GM12891 (cell line): Measurements from ENCODE around the gene TSHZ2.

Experiments used
- DNase-seq: peaks from one replicate; pipeline ENCODE4 v3.0.0; 2011; ENCODE audit warnings: low spot score; ENCODE audit not compliant: insufficient read length
- FAIRE-seq: peaks from 2 replicates; lab custom pipeline; 2011; peaks lifted over from hg19 to GRCh38; lab: Jason Lieb, UNC
- PAX5 ChIP-seq: IDR thresholded peaks from 2 replicates; pipeline ENCODE4 v1.6.1; 2011; ENCODE audit warnings: low read length, moderate library complexity, mild to moderate bottlenecking; ENCODE audit not compliant: insufficient read depth, severe bottlenecking
- POLR2A ChIP-seq: IDR thresholded peaks from 2 replicates; pipeline ENCODE4 v1.6.1; 2011; ENCODE audit warnings: low read depth, low read length, control low read depth
- POLR2AphosphoS5 ChIP-seq: IDR thresholded peaks from 2 replicates; pipeline ENCODE4 v1.6.1; 2011; ENCODE audit warnings: low read depth, low read length, control low read depth
- POU2F2 ChIP-seq: IDR thresholded peaks from 2 replicates; pipeline ENCODE4 v1.6.1; 2011; ENCODE audit warnings: low read depth, mild to moderate bottlenecking, control low read depth, low read length, moderate library complexity
- SPI1 ChIP-seq: IDR thresholded peaks from 2 replicates; pipeline ENCODE4 v1.6.1; 2011; ENCODE audit warnings: low read depth, low read length, control low read depth
- TAF1 ChIP-seq: IDR thresholded peaks from 2 replicates; pipeline ENCODE4 v1.6.1; 2011; ENCODE audit warnings: low read depth, low read length, control low read depth

TSHZ2 gene

GRCh38 chr20:53291548-53291947 is 319.4 kb downstream of the TSHZ2 start:
- FAIRE-seq (no peak), DNase-seq (no peak)
- TF ChIP-seq SPI1 (no peak), PAX5 (no peak), POLR2AphosphoS5 (no peak), POLR2A (no peak), TAF1 (no peak), POU2F2 (no peak)

DNA sequence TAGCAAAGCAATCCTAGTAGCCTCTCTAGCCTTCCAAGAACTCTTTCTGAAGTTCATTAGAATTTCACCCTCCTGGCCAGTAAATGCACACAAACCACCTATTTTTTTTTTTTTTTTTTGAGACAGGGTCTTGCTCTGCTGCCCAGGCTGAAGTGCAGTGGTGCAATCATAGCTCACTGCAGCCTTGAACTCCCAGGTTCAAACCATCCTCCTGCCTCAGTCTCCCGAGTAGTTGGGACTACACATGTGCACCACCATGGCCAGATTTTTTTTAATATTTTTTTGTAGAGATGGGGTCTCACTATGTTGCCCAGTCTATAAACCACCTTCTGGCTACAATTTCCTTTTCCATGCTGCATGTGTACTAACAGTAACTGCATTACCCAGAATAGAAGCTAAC is 320.2 kb downstream of the TSHZ2 start:
- DNase-seq (no peak), FAIRE-seq (no peak)
- no peak for TF ChIP-seq PAX5
- TF ChIP-seq SPI1 = no peak
- no peak for TF ChIP-seq POLR2A
- no peak for TF ChIP-seq POU2F2
- TF ChIP-seq TAF1 = no peak
- no peak for TF ChIP-seq POLR2AphosphoS5

- DNase-seq (no peak), FAIRE-seq (no peak)
- no peak for TF ChIP-seq POLR2AphosphoS5
- no peak for TF ChIP-seq POLR2A
- TF ChIP-seq TAF1 = no peak
- TF ChIP-seq SPI1 = no peak
- no peak for TF ChIP-seq PAX5
- TF ChIP-seq POU2F2 = no peak
Measured at GRCh38 chr20:53294804-53295203, 322.6 kb downstream of the TSHZ2 start.

DNA sequence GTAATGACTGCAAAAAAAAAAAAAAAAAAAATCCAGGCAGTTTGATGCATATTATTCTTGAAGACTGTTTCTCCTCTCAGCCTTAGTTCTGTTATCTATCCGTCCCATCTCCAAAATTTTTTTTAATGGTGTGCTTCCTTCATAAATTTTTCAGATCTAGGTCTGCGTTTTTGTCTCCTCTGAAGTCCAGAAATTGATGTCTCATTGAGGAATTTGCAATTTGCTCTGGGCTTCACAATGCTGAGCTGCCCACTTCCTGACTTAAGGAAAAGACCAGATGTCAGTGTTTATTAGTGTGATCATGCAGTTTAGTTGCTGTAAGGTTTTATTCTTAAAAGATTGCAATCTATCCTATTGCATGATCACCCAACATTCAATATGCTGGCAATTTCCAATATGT is 323.9 kb downstream of the TSHZ2 start:
- no peak for TF ChIP-seq TAF1
- no peak for TF ChIP-seq POLR2AphosphoS5
- no peak for TF ChIP-seq PAX5
- no peak for TF ChIP-seq SPI1
- TF ChIP-seq POLR2A = no peak
- TF ChIP-seq POU2F2 = no peak
- FAIRE-seq = no peak
- no peak for DNase-seq

DNA sequence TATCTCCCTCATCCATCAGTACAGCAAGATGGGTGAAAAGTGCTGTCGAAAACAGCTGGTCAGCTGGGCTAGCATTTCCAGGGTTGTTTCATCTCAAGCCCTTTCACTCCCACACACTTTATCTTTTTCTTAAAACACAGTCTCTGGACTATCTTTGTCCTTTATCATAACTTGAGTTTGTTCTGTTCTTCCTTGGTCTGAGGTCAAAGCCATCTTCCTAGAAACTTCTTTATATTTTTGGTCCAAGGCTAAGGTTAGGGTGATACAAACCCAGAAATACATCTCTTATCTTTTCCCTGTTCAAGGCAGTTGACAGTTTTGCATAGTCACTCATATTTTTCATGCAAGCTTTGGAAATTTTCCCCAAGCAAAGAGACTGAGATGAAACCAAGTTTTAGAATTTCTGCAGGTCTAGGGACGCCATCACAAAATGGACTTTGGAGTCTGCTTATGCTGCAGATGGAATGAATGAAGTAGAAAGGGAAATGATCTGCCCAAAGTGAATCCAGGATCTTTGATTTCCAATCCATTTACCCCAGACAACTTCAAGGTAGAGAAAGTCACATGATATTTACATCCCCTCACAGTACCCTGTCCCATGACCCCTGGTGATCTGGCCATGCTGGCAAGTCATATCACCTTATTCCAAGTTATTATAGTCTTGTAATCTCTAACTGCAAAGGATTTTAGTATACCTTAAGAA is 324.4 kb downstream of the TSHZ2 start:
- TF ChIP-seq TAF1 (no peak), POLR2A (no peak)
- DNase-seq = no peak
- no peak for FAIRE-seq

- FAIRE-seq (no peak), DNase-seq (no peak)
Measured at GRCh38 chr20:53297154-53297529, 325.0 kb downstream of the TSHZ2 start.

DNA sequence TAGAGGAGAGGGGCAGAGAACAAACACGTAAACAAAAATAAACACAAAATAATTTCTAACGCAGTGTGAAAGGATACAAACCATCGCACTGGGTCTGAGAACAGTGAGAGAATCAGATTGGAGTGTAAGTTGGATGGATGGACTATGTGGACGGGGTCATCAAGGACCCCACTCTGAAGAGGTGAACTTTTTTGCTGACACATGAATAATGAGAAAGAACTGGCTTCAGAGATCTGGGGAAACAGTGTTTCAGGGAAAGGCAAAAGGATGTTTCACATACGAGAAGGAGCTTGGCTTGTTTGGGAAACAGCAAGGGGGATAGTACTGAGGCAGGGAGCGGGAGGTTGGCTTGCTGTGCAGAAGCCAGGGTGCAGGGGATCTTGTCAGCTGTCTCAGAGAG is 326.1 kb downstream of the TSHZ2 start:
- TF ChIP-seq SPI1 (no peak), POU2F2 (no peak), PAX5 (no peak), TAF1 (no peak), POLR2A (no peak), POLR2AphosphoS5 (no peak)
- DNase-seq (no peak), FAIRE-seq (no peak)

More at GRCh38 chr20:53297154-53297529, 325.0 kb downstream of the TSHZ2 start:
- no peak for TF ChIP-seq POLR2AphosphoS5
- no peak for TF ChIP-seq SPI1
- TF ChIP-seq POLR2A = no peak
- TF ChIP-seq TAF1 = no peak
- TF ChIP-seq PAX5 = no peak
- TF ChIP-seq POU2F2 = no peak

- TF ChIP-seq TAF1 = no peak
- no peak for TF ChIP-seq POLR2A
- TF ChIP-seq POU2F2 = no peak
- no peak for TF ChIP-seq PAX5
- no peak for TF ChIP-seq SPI1
- TF ChIP-seq POLR2AphosphoS5 = no peak
- FAIRE-seq (no peak), DNase-seq (no peak)
Measured at GRCh38 chr20:53298911-53299310, 326.8 kb downstream of the TSHZ2 start.

GRCh38 chr20:53299831-53300230 is 327.7 kb downstream of the TSHZ2 start:
- DNase-seq (no peak), FAIRE-seq (no peak)
- TF ChIP-seq POLR2A (no peak), POLR2AphosphoS5 (no peak), POU2F2 (no peak), SPI1 (no peak), PAX5 (no peak), TAF1 (no peak)

GRCh38 chr20:53301869-53302268 is 329.7 kb downstream of the TSHZ2 start:
- no peak for TF ChIP-seq POLR2AphosphoS5
- TF ChIP-seq TAF1 = no peak
- TF ChIP-seq POLR2A = no peak
- no peak for TF ChIP-seq SPI1
- TF ChIP-seq PAX5 = no peak
- DNase-seq = no peak
- FAIRE-seq = no peak
